Measurements from ENCODE around the gene RFTN1. TPM values are rescaled to one million over a fixed set of nuclear protein-coding genes. Genes with fewer than 3 reads are reported as not detected.

Gene RFTN1
- total RNA-seq, 1 donor, result 73.0 TPM

GRCh38 chr3:16318176-16318575, 195.3 kb downstream of the RFTN1 start:
- no peak overlapping the region for H3K4me3 ChIP-seq (ENCODE audit: low read depth, low read length)
- TF ChIP-seq, protein P1, sequence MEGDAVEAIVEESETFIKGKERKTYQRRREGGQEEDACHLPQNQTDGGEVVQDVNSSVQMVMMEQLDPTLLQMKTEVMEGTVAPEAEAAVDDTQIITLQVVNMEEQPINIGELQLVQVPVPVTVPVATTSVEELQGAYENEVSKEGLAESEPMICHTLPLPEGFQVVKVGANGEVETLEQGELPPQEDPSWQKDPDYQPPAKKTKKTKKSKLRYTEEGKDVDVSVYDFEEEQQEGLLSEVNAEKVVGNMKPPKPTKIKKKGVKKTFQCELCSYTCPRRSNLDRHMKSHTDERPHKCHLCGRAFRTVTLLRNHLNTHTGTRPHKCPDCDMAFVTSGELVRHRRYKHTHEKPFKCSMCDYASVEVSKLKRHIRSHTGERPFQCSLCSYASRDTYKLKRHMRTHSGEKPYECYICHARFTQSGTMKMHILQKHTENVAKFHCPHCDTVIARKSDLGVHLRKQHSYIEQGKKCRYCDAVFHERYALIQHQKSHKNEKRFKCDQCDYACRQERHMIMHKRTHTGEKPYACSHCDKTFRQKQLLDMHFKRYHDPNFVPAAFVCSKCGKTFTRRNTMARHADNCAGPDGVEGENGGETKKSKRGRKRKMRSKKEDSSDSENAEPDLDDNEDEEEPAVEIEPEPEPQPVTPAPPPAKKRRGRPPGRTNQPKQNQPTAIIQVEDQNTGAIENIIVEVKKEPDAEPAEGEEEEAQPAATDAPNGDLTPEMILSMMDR (IDR thresholded peaks at IDR 0.05; ENCODE audit: insufficient read depth, low read depth, low read length), result no peak
- peak; percentile 97 for DNase-seq (ENCODE audit: low read depth)

DNA sequence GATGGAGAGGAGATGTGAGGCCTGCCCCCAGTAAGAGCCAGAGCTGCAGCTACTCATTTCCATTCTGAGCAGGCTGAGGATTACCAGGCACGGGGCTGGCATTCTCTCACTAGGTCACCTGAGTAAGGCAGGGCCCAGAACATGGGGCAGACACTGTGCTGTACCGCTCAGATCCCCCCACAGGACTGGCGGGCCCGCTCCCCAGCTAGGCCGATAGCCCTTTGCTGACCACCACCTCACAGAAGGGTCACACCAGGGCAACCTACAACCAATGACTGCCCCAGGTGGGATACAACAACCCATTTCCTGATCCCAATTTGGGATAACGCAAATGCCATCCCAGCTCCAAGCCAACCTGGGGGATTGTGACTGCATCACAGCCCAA, 195.9 kb downstream of the RFTN1 start:
- TF ChIP-seq, protein P1 (IDR thresholded peaks at IDR 0.05; ENCODE audit: insufficient read depth, low read depth, low read length), result no peak
- DNase-seq (ENCODE audit: low read depth), result no peak
- H3K4me3 ChIP-seq (ENCODE audit: low read depth, low read length), result no peak overlapping the region

GRCh38 chr3:16316847-16317560, 196.5 kb downstream of the RFTN1 start:
- DNase-seq (ENCODE audit: low read depth), result no peak
- no peak overlapping the region for H3K4me3 ChIP-seq (ENCODE audit: low read depth, low read length)
- TF ChIP-seq, protein P1 (IDR thresholded peaks at IDR 0.05; ENCODE audit: insufficient read depth, low read depth, low read length), result no peak

DNA sequence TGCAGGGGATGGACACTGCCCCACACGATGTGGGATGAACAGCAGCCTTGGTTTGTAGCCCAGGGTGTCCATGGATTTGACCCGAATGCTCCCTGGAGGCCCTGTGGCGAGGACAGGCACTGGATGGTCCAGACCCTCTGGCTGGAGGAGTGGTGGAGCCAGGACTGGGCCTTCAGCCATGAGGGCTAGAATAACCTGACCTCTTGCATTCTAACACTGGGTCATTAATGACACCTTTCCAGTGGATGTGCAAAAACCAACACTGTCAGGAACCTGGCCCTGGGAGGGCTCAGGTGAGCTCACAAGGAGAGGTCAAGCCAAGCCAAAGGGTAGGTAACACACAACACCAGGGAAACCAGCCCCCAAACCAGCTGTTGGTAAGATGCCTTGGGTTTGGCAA, 197.1 kb downstream of the RFTN1 start:
- DNase-seq (ENCODE audit: low read depth), result no peak
- TF ChIP-seq, protein P1 (IDR thresholded peaks at IDR 0.05; ENCODE audit: insufficient read depth, low read depth, low read length), result no peak
- no peak overlapping the region for H3K4me3 ChIP-seq (ENCODE audit: low read depth, low read length)

DNA sequence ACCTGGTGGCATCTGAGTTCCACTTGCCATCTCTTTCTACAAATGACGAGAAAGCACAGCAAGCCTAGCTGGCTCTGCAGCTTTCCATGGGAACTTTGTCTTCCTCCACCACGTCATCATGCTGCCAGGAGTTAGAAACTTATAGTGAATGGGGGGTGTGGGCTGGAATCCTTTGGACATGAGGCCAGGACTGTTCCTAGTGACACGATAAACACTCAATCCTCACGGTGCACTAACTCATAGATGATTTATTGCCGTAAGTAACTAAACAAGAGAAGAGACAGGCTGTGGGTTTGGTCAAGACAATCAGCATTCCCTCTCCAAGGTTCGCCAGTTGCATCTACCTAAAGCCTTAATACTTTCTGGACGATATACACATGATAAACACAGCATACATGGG, 197.9 kb downstream of the RFTN1 start:
- H3K4me3 ChIP-seq (ENCODE audit: low read depth, low read length), result no peak overlapping the region
- TF ChIP-seq, protein P1 (IDR thresholded peaks at IDR 0.05; ENCODE audit: insufficient read depth, low read depth, low read length), result no peak
- DNase-seq (ENCODE audit: low read depth), result no peak

DNA sequence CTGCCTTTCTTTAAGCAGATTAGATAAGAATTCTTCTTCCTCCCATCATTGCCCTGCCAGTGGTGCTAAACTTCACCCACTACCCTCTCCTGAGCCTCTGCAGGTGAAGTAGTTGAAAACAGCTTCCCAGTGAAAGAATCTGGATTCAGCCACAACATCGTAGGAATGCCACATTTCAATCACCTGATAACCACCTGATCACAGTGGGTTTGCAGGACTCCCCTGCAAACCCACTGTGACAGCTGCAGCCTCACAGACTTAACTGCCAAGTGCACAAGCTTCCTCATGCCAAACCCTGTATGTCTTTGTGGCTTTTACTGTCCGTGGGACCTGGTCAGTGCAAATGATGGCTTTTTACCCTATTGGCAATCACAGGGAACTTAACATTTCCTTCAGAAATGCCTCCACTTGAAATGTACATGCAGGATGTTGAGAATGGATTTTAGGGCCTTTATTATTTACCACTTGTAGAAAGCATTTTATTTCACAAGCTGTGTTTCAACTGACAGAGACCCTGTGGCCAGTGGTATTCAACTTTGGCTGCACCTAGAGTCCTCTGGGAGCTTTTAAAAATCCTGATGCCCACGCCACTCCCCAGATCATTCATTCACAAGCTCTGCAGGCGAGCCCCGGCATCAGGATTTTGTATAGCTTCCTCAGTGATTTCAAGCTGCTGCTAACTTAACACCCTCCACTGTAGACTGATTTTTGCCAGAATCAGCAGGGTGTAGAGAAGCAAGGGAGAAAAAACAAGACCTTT, 199.4 kb downstream of the RFTN1 start:
- TF ChIP-seq, protein P1 (IDR thresholded peaks at IDR 0.05; ENCODE audit: insufficient read depth, low read depth, low read length), result no peak
- DNase-seq (ENCODE audit: low read depth), result no peak
- no peak overlapping the region for H3K4me3 ChIP-seq (ENCODE audit: low read depth, low read length)
